ENCODE results near the gene AQP9. TPM values are rescaled to one million over a fixed set of nuclear protein-coding genes. Genes with fewer than 3 reads are reported as not detected.

The AQP9 gene
- total RNA-seq, 1 donor = under 0.01 TPM

GRCh38 chr15:58134886-58135285 is 3.3 kb upstream of the AQP9 start:
- H2AFZ ChIP-seq (ENCODE audit: low read length) = no peak overlapping the region
- no peak overlapping the region for H3K4me3 ChIP-seq (ENCODE audit: insufficient read depth, low read length)
- no peaks in the 10 kb centered on the region for H3K9me3 ChIP-seq (ENCODE audit: low read depth, low read length)
- no peaks in the 10 kb centered on the region for H3K36me3 ChIP-seq (ENCODE audit: insufficient read depth, low read length)
- H3K27me3 ChIP-seq (ENCODE audit: insufficient read depth, low read length) = peaks cover 29% of the 10 kb centered on the region
- no peaks in the 10 kb centered on the region for H3K79me2 ChIP-seq (ENCODE audit: insufficient read depth, low read length)
- no peak overlapping the region for H3K27ac ChIP-seq (ENCODE audit: low read depth, low read length)
- H4K20me1 ChIP-seq (ENCODE audit: insufficient read depth, low read length) = no peaks in the 10 kb centered on the region
- DNase-seq (ENCODE audit: insufficient read length, low spot score, missing footprints) = no peak
- TF ChIP-seq, protein P1, sequence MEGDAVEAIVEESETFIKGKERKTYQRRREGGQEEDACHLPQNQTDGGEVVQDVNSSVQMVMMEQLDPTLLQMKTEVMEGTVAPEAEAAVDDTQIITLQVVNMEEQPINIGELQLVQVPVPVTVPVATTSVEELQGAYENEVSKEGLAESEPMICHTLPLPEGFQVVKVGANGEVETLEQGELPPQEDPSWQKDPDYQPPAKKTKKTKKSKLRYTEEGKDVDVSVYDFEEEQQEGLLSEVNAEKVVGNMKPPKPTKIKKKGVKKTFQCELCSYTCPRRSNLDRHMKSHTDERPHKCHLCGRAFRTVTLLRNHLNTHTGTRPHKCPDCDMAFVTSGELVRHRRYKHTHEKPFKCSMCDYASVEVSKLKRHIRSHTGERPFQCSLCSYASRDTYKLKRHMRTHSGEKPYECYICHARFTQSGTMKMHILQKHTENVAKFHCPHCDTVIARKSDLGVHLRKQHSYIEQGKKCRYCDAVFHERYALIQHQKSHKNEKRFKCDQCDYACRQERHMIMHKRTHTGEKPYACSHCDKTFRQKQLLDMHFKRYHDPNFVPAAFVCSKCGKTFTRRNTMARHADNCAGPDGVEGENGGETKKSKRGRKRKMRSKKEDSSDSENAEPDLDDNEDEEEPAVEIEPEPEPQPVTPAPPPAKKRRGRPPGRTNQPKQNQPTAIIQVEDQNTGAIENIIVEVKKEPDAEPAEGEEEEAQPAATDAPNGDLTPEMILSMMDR (IDR thresholded peaks at IDR 0.05; ENCODE audit: extremely low read depth, low read depth, low read length) = no peak
- H3K4me1 ChIP-seq (ENCODE audit: insufficient read depth, low read length) = no peaks in the 10 kb centered on the region
- H3K4me2 ChIP-seq (ENCODE audit: insufficient read depth, low read length) = no peak overlapping the region

- Histone ChIP-seq H4K20me1 (ENCODE audit: insufficient read depth, low read length) (no peaks in the 10 kb centered on the region), H2AFZ (ENCODE audit: low read length) (no peak overlapping the region), H3K4me1 (ENCODE audit: insufficient read depth, low read length) (no peaks in the 10 kb centered on the region), H3K27ac (ENCODE audit: low read depth, low read length) (no peak overlapping the region), H3K4me3 (ENCODE audit: insufficient read depth, low read length) (no peak overlapping the region), H3K9me3 (ENCODE audit: low read depth, low read length) (no peaks in the 10 kb centered on the region), H3K79me2 (ENCODE audit: insufficient read depth, low read length) (no peaks in the 10 kb centered on the region), H3K36me3 (ENCODE audit: insufficient read depth, low read length) (no peaks in the 10 kb centered on the region), H3K27me3 (ENCODE audit: insufficient read depth, low read length) (peaks cover 29% of the 10 kb centered on the region), H3K4me2 (ENCODE audit: insufficient read depth, low read length) (no peak overlapping the region)
- no peak for DNase-seq (ENCODE audit: insufficient read length, low spot score, missing footprints)
- TF ChIP-seq, protein P1 (IDR thresholded peaks at IDR 0.05; ENCODE audit: extremely low read depth, low read depth, low read length) = no peak
Observed at GRCh38 chr15:58135511-58136174, 2.5 kb upstream of the AQP9 start.

- no peaks in the 10 kb centered on the region for H4K20me1 ChIP-seq (ENCODE audit: insufficient read depth, low read length)
- H3K4me2 ChIP-seq (ENCODE audit: insufficient read depth, low read length) = no peak overlapping the region
- no peaks in the 10 kb centered on the region for H3K36me3 ChIP-seq (ENCODE audit: insufficient read depth, low read length)
- peaks cover 32% of the 10 kb centered on the region for H3K27me3 ChIP-seq (ENCODE audit: insufficient read depth, low read length)
- no peaks in the 10 kb centered on the region for H3K79me2 ChIP-seq (ENCODE audit: insufficient read depth, low read length)
- no peak for DNase-seq (ENCODE audit: insufficient read length, low spot score, missing footprints)
- no peak overlapping the region for H3K27ac ChIP-seq (ENCODE audit: low read depth, low read length)
- no peak overlapping the region for H2AFZ ChIP-seq (ENCODE audit: low read length)
- no peaks in the 10 kb centered on the region for H3K9me3 ChIP-seq (ENCODE audit: low read depth, low read length)
- TF ChIP-seq, protein P1 (IDR thresholded peaks at IDR 0.05; ENCODE audit: extremely low read depth, low read depth, low read length) = no peak
- H3K4me3 ChIP-seq (ENCODE audit: insufficient read depth, low read length) = no peak overlapping the region
- no peaks in the 10 kb centered on the region for H3K4me1 ChIP-seq (ENCODE audit: insufficient read depth, low read length)
Observed at GRCh38 chr15:58136731-58137130, 1.4 kb upstream of the AQP9 start.

DNA sequence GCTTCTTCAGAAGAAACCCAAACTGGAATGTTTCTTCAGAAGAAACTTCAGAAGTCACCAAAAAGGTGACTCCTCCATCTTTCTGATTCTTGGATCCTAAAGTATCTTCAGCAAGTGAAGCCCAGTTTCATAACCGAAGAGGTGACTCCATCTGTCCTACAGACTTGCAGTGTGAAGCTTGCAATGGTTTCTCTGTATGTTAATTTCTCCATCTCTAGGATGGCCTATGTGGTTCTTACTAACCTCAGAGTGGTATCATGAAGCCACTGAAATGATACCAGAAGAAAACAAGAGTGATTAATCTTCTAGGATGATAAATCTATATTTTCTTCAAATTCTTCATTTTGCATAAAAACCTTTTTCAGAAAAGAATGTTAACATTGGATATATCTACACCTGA is 495 bp upstream of the AQP9 start:
- H3K79me2 ChIP-seq (ENCODE audit: insufficient read depth, low read length) = no peaks in the 10 kb centered on the region
- no peak overlapping the region for H3K4me3 ChIP-seq (ENCODE audit: insufficient read depth, low read length)
- no peak for DNase-seq (ENCODE audit: insufficient read length, low spot score, missing footprints)
- H3K27ac ChIP-seq (ENCODE audit: low read depth, low read length) = no peak overlapping the region
- H4K20me1 ChIP-seq (ENCODE audit: insufficient read depth, low read length) = no peaks in the 10 kb centered on the region
- TF ChIP-seq, protein P1 (IDR thresholded peaks at IDR 0.05; ENCODE audit: extremely low read depth, low read depth, low read length) = no peak
- H2AFZ ChIP-seq (ENCODE audit: low read length) = no peak overlapping the region
- no peaks in the 10 kb centered on the region for H3K4me1 ChIP-seq (ENCODE audit: insufficient read depth, low read length)
- no peaks in the 10 kb centered on the region for H3K9me3 ChIP-seq (ENCODE audit: low read depth, low read length)
- H3K36me3 ChIP-seq (ENCODE audit: insufficient read depth, low read length) = no peaks in the 10 kb centered on the region
- no peak overlapping the region for H3K4me2 ChIP-seq (ENCODE audit: insufficient read depth, low read length)
- H3K27me3 ChIP-seq (ENCODE audit: insufficient read depth, low read length) = peaks cover 34% of the 10 kb centered on the region
